CD8-positive, alpha-beta memory T cell (primary cell): ENCODE measurements around the gene PRRX1. TPM values are rescaled to one million over a fixed set of nuclear protein-coding genes. Genes with fewer than 3 reads are reported as not detected.

ENCODE experiments used
- CTCF ChIA-PET: fragments of 350-600 bp; sonication (Branson Sonifier 250); formaldehyde crosslinking; loops from one replicate; lab custom pipeline; 2021; ENCODE audit warnings: antibody characterized with exemption; lab: Charles Lee
- POLR2A ChIA-PET: fragments of 350-600 bp; sonication (Branson Sonifier 250); formaldehyde crosslinking; loops from one replicate; lab custom pipeline; 2021; ENCODE audit warnings: antibody characterized with exemption; lab: Charles Lee
- DNase-seq, 5 donors: peaks; one replicate each; pipeline versions ENCODE4 v3.0.0 to v3.0.0-alpha.2; 2020 to 2022; ENCODE audit warnings: mixed read lengths in 1 of 5
- H3K27ac ChIP-seq: one replicate; pipeline ENCODE4 v1.7.0; 2013; ENCODE audit warnings: low read depth, mild to moderate bottlenecking, low read length, moderate library complexity
- H3K27me3 ChIP-seq: 2 replicates; pipeline ENCODE4 v1.7.0; 2013; ENCODE audit warnings: low read length, mild to moderate bottlenecking; ENCODE audit not compliant: insufficient read depth, poor library complexity, severe bottlenecking
- H3K36me3 ChIP-seq: 2 replicates; pipeline ENCODE4 v1.7.0; 2013; ENCODE audit warnings: mild to moderate bottlenecking, low read length, moderate library complexity; ENCODE audit not compliant: insufficient read depth
- H3K4me1 ChIP-seq: 2 replicates; pipeline ENCODE4 v1.7.0; 2013; ENCODE audit warnings: mild to moderate bottlenecking, low read length, moderate library complexity; ENCODE audit not compliant: insufficient read depth
- H3K4me3 ChIP-seq: 2 replicates; pipeline ENCODE4 v1.7.0; 2013; ENCODE audit warnings: mild to moderate bottlenecking, low read length
- H3K9me3 ChIP-seq: 2 replicates; pipeline ENCODE4 v1.7.0; 2013; ENCODE audit warnings: mild to moderate bottlenecking, low read length
- H3K27ac Mint-ChIP-seq, 8 donors: one replicate each; pipeline ENCODE4 v1.8.0; 2020 to 2021; ENCODE audit warnings: mixed read lengths in 8 of 8, mild to moderate bottlenecking in 6 of 8, inconsistent platforms in 3 of 8, moderate library complexity in 3 of 8
- H3K27me3 Mint-ChIP-seq, 2 donors: one replicate each; pipeline ENCODE4 v1.8.0; 2020 to 2021; ENCODE audit warnings: mixed read lengths in 2 of 2, mild to moderate bottlenecking in 1 of 2, moderate library complexity in 1 of 2
- H3K36me3 Mint-ChIP-seq, 3 donors: one replicate each; pipeline ENCODE4 v1.8.0; 2020 to 2021; ENCODE audit warnings: mixed read lengths in 3 of 3, inconsistent platforms in 1 of 3, mild to moderate bottlenecking in 1 of 3
- H3K4me1 Mint-ChIP-seq, 3 donors: one replicate each; pipeline ENCODE4 v1.8.0; 2020 to 2021; ENCODE audit warnings: mixed read lengths in 3 of 3, inconsistent platforms in 1 of 3, mild to moderate bottlenecking in 1 of 3
- H3K4me3 Mint-ChIP-seq, 7 donors: one replicate each; pipeline ENCODE4 v1.8.0; 2020 to 2021; ENCODE audit warnings: mixed read lengths in 7 of 7, mild to moderate bottlenecking in 6 of 7, moderate library complexity in 4 of 7, inconsistent platforms in 2 of 7
- H3K9me3 Mint-ChIP-seq, 5 donors: one replicate each; pipeline ENCODE4 v1.8.0; 2020 to 2022; ENCODE audit warnings: mixed read lengths in 5 of 5, mild to moderate bottlenecking in 3 of 5, moderate library complexity in 2 of 5, inconsistent platforms in 1 of 5
- polyA plus RNA-seq: library from polyadenylated mRNA; unstranded; fragments of 300-500 nt; fragmentation: Illumina TruSeq; gene quantifications from one replicate; pipeline ENCODE4 v1.2.3, GENCODE V29; 2021
- total RNA-seq, 2 experiments: library from RNA; stranded (reverse); gene quantifications; one replicate each; pipeline ENCODE4 v1.2.3, GENCODE V29; 2021

Gene PRRX1
- total and polyA plus RNA-seq, 3 experiments from 2014 or later, result not detected

- no peaks in the 10 kb centered on the region for H3K4me1 Mint-ChIP-seq
- H3K27ac ChIP-seq, result no peak overlapping the region
- CTCF ChIA-PET, result no interaction called here
- no peaks in the 10 kb centered on the region for H3K9me3 ChIP-seq
- no peak overlapping the region for H3K4me3 Mint-ChIP-seq
- POLR2A ChIA-PET, result no interaction called here
- DNase-seq, result no peak
- H3K4me1 ChIP-seq, result no peaks in the 10 kb centered on the region
- peaks cover 4 to 36% of the 10 kb centered on the region in 2 donors for H3K27me3 Mint-ChIP-seq
- H3K4me3 ChIP-seq, result no peak overlapping the region
- no peaks in the 10 kb centered on the region for H3K9me3 Mint-ChIP-seq
- H3K36me3 Mint-ChIP-seq, result no peaks in the 10 kb centered on the region
- no peaks in the 10 kb centered on the region for H3K27me3 ChIP-seq
- no peak overlapping the region for H3K27ac Mint-ChIP-seq
- H3K36me3 ChIP-seq, result no peaks in the 10 kb centered on the region
These were observed 32.8 kb downstream of the PRRX1 start for GRCh38 chr1:170696591-170697290.

DNA sequence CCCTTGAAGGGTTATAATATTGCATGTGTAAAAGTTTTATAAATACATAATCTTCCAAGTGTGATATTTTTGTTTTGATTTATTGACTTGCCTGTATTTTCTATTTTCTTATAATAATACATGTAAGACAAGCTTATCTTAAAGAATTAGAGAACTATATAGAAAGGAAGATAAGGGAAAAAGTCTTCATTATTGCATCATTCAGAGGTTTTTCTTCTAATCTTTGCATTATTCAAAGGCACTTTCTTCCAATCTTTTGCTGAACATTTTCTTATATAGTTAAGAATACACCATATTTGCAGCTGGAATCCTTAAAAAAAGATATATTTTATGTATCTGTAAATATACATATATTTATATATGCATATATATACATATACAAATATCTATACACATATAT lies 33.4 kb downstream of the PRRX1 start:
- H3K4me3 ChIP-seq, result no peak overlapping the region
- H3K27ac ChIP-seq, result no peak overlapping the region
- Mint-ChIP-seq H3K27ac (no peak overlapping the region), H3K4me3 (no peak overlapping the region), H3K27me3 (peaks cover 8 to 36% of the 10 kb centered on the region in 2 donors), H3K36me3 (no peaks in the 10 kb centered on the region), H3K9me3 (no peaks in the 10 kb centered on the region), H3K4me1 (no peaks in the 10 kb centered on the region)
- no peak for DNase-seq
- H3K27me3 ChIP-seq, result no peaks in the 10 kb centered on the region
- POLR2A ChIA-PET, result no interaction called here
- no peaks in the 10 kb centered on the region for H3K9me3 ChIP-seq
- CTCF ChIA-PET, result no interaction called here
- no peaks in the 10 kb centered on the region for H3K36me3 ChIP-seq
- H3K4me1 ChIP-seq, result no peaks in the 10 kb centered on the region

DNA sequence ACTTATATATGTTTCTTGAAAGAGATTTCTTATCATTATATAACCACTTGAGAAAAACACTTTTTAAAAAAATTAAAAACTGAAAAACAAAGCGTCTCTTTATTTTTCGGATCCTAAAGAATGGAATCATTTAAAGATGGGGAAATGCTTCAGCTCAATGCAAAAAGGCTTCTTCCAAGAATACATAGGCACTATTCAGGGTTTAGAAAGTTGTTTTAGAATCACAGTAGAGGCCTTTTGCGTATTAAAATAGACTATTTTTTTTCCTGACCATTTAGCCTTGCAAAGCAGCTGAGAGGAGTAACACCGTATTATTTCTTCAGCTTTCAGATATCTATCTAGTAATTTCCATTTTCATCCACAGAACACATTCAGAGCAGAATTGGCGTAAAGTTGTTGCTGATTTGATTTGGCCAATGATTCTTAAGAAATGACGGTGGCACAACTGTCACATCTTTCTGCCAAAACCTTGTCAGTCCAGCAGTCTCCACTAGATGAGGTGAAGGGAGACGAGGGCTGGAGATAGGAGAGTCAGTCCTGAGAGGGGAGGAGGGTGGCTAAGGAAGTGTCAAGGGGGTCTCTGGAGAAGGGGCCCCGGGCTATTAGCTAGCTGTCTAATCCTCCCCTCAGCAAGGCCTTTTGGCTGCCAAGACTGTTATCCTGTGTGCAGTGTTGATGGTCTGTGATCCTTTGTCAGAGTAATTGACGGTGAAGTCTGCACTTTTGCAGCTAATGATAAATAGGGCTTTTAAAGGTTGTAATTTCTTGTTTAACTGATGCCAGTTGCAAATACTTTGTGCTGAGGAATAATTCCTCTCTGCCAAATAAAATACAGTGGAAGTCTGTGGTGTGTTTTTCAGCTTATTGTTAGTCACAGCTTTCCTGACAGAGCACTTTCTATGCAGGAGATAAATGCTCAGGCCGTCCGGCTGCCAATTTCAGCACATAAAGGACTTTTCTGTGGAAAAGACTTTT lies 34.7 kb downstream of the PRRX1 start:
- H3K36me3 Mint-ChIP-seq, result no peaks in the 10 kb centered on the region
- ChIA-PET CTCF (no interaction called here), POLR2A (no interaction called here)
- Histone ChIP-seq H3K4me1 (no peaks in the 10 kb centered on the region), H3K27me3 (no peaks in the 10 kb centered on the region), H3K9me3 (no peaks in the 10 kb centered on the region), H3K36me3 (no peaks in the 10 kb centered on the region), H3K27ac (no peak overlapping the region), H3K4me3 (no peak overlapping the region)
- H3K27me3 Mint-ChIP-seq, result peaks cover 7 to 34% of the 10 kb centered on the region in 2 donors
- no peak overlapping the region for H3K4me3 Mint-ChIP-seq
- no peak overlapping the region for H3K27ac Mint-ChIP-seq
- H3K9me3 Mint-ChIP-seq, result no peaks in the 10 kb centered on the region
- H3K4me1 Mint-ChIP-seq, result no peaks in the 10 kb centered on the region
- DNase-seq, result no peak

DNA sequence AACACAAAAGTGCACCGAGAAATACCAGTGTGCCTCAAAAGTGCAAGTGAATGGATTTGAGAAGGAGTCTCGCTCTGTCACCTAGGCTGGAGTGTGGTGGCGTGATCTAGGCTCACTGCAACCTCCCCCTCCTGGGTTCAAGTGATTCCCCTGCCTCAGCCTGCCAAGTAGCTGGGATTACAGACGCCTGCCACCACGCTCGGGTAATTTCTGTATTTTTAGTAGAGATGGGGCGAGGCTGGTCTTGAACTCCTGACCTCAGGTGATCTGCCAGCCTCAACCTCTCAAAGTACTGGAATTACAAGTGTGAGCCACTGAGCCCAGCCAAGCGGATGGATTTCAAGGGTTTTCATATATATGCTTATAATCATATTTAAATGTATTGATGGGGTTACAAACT lies 35.8 kb downstream of the PRRX1 start:
- no peaks in the 10 kb centered on the region for H3K9me3 Mint-ChIP-seq
- CTCF ChIA-PET, result no interaction called here
- H3K27me3 ChIP-seq, result no peaks in the 10 kb centered on the region

GRCh38 chr1:170700842-170701615 lies 37.1 kb downstream of the PRRX1 start:
- H3K4me3 Mint-ChIP-seq, result no peak overlapping the region
- H3K4me1 Mint-ChIP-seq, result no peaks in the 10 kb centered on the region
- H3K27ac Mint-ChIP-seq, result no peak overlapping the region
- peaks cover 7 to 20% of the 10 kb centered on the region in 2 donors for H3K27me3 Mint-ChIP-seq
- no peaks in the 10 kb centered on the region for H3K36me3 Mint-ChIP-seq
- H3K9me3 Mint-ChIP-seq, result no peaks in the 10 kb centered on the region
- DNase-seq, result no peak
- Histone ChIP-seq H3K4me1 (no peaks in the 10 kb centered on the region), H3K27me3 (no peaks in the 10 kb centered on the region), H3K9me3 (no peaks in the 10 kb centered on the region), H3K27ac (no peak overlapping the region), H3K4me3 (no peak overlapping the region), H3K36me3 (no peaks in the 10 kb centered on the region)
- POLR2A ChIA-PET, result no interaction called here
- CTCF ChIA-PET, result no interaction called here

More for the DNA sequence above, 35.8 kb downstream of the PRRX1 start:
- Histone ChIP-seq H3K36me3 (no peaks in the 10 kb centered on the region), H3K27ac (no peak overlapping the region), H3K4me1 (no peaks in the 10 kb centered on the region), H3K9me3 (no peaks in the 10 kb centered on the region), H3K4me3 (no peak overlapping the region)
- POLR2A ChIA-PET, result no interaction called here
- no peak overlapping the region for H3K27ac Mint-ChIP-seq
- H3K27me3 Mint-ChIP-seq, result peaks cover 7 to 33% of the 10 kb centered on the region in 2 donors
- H3K4me3 Mint-ChIP-seq, result no peak overlapping the region
- H3K4me1 Mint-ChIP-seq, result no peaks in the 10 kb centered on the region
- DNase-seq, result no peak
- no peaks in the 10 kb centered on the region for H3K36me3 Mint-ChIP-seq

DNA sequence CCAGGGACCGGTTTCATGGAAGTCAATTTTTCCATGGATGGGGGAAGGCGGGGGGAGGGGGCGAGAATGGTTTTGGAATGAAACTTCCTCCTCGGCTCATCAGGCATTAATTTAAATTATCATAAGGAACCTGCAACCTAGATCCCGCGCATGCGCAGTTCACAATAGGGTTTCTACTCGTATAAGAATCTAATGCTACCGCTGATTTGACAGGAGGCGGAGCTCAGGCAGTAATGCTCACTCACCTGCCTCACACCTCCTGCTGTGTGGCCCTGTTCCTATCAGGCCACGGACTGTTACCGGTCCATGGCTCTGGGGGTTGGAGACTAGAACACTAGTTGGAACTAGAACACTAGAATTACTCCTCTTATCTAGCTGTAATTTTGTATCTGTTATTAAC lies 38.0 kb downstream of the PRRX1 start:
- no peaks in the 10 kb centered on the region for H3K4me1 Mint-ChIP-seq

DNA sequence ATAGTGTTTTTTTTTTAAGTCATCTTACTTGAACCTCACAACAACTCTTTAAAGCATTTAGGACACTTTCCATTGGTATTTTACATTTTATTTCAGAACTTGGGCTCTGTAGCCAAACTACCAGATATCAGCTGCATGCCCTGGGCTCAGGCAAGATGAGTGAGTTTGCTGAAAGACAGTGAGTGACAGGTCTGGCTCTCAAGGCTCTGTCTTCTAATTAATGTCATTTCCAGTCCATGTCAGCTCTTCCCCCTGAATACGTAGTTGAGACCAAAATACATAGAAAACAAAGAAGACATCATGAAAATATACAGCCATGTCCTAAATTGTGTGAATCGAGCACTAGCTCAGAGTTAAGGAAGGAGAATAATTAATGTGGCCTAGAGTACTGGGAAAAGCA lies 39.7 kb downstream of the PRRX1 start:
- POLR2A ChIA-PET, result no interaction called here
- H3K9me3 Mint-ChIP-seq, result peaks cover 0 to 5% (median 0%) of the 10 kb centered on the region in 5 donors
- CTCF ChIA-PET, result no interaction called here

More for the DNA sequence above, 38.0 kb downstream of the PRRX1 start:
- Mint-ChIP-seq H3K27ac (no peak overlapping the region), H3K9me3 (no peaks in the 10 kb centered on the region), H3K4me3 (no peak overlapping the region), H3K36me3 (no peaks in the 10 kb centered on the region), H3K27me3 (peaks cover 7 to 14% of the 10 kb centered on the region in 2 donors)
- POLR2A ChIA-PET, result no interaction called here
- Histone ChIP-seq H3K4me1 (no peaks in the 10 kb centered on the region), H3K27ac (no peak overlapping the region), H3K27me3 (no peaks in the 10 kb centered on the region), H3K4me3 (no peak overlapping the region), H3K36me3 (no peaks in the 10 kb centered on the region), H3K9me3 (no peaks in the 10 kb centered on the region)
- CTCF ChIA-PET, result no interaction called here
- no peak for DNase-seq

More for the DNA sequence above, 39.7 kb downstream of the PRRX1 start:
- peaks cover 7 to 18% of the 10 kb centered on the region in 2 donors for H3K27me3 Mint-ChIP-seq
- Histone ChIP-seq H3K4me1 (no peaks in the 10 kb centered on the region), H3K4me3 (no peak overlapping the region), H3K36me3 (no peaks in the 10 kb centered on the region), H3K27me3 (no peaks in the 10 kb centered on the region), H3K27ac (no peak overlapping the region), H3K9me3 (no peaks in the 10 kb centered on the region)
- H3K36me3 Mint-ChIP-seq, result no peaks in the 10 kb centered on the region
- H3K27ac Mint-ChIP-seq, result no peak overlapping the region
- DNase-seq, result no peak
- no peak overlapping the region for H3K4me3 Mint-ChIP-seq
- H3K4me1 Mint-ChIP-seq, result no peaks in the 10 kb centered on the region
